ENCODE results near the gene CCDC51. TPM values are rescaled to one million over a fixed set of nuclear protein-coding genes. Genes with fewer than 3 reads are reported as not detected.
A peak's percentile ranks its signal among the peaks of the same experiment; 100 is the strongest.

The CCDC51 gene
- total and polyA plus RNA-seq, 2 of the 13 experiments (the other 11 are each of a cell fraction or from before 2014, with no cell fraction given): 18.1 to 29.4 TPM

DNA sequence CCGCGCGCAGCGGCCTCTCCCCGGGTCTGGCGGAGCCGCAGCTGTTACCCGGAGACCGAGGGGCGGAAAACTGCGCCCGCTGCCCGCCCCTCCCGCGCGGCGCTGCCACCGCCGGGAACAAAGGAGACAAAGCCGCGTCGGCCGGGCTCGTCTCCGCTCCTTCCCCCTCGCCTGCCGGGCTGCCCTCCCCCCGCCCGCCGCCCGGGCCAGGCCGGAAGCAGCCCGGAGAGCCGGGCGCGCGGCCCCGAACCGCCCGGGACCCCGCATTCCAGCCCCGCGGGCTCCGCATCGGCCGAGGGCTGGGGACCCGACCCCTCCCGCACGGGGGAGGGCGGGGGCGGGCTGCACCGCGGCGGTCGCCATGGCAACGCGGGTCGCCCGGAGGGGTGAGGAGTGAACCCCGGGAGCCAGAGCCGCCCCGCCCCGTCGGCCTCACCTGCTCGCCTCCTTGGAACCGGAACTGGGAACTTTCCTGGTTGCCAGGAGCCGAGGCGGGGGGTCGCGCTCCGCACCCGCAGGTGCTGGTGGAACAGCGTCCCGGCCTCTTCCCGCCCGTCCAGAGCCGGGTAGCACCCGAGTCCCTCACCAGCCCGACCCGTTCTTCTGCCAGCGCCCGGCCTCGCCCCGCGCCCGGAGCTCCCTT, 10.5 kb downstream of the CCDC51 start (continued):
- 0 out of 2 replicates have a peak, but pooled peaks have one; percentile 45 for TF ChIP-seq TSC22D2 (CRISPR knock-in tag; IDR thresholded peaks at IDR 0.05; ENCODE audit: borderline replicate concordance)
- TF ChIP-seq, protein P1, sequence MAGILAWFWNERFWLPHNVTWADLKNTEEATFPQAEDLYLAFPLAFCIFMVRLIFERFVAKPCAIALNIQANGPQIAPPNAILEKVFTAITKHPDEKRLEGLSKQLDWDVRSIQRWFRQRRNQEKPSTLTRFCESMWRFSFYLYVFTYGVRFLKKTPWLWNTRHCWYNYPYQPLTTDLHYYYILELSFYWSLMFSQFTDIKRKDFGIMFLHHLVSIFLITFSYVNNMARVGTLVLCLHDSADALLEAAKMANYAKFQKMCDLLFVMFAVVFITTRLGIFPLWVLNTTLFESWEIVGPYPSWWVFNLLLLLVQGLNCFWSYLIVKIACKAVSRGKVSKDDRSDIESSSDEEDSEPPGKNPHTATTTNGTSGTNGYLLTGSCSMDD (CRISPR knock-in tag; IDR thresholded peaks at IDR 0.05): no peak
- peak; percentile 77 for TF ChIP-seq SRSF4 (IDR thresholded peaks at IDR 0.05; ENCODE audit: low read depth, low read length, poor library complexity, severe bottlenecking)
- 0 out of 2 replicates have a peak, but pooled peaks have one; percentile 5 for TF ChIP-seq ZFP36L1 (CRISPR knock-in tag; IDR thresholded peaks at IDR 0.05)
- TF ChIP-seq TEAD3 (CRISPR knock-in tag; optimal IDR thresholded peaks at IDR 0.05; ENCODE audit: borderline replicate concordance): peak; percentile 39
- TF ChIP-seq, protein P2, sequence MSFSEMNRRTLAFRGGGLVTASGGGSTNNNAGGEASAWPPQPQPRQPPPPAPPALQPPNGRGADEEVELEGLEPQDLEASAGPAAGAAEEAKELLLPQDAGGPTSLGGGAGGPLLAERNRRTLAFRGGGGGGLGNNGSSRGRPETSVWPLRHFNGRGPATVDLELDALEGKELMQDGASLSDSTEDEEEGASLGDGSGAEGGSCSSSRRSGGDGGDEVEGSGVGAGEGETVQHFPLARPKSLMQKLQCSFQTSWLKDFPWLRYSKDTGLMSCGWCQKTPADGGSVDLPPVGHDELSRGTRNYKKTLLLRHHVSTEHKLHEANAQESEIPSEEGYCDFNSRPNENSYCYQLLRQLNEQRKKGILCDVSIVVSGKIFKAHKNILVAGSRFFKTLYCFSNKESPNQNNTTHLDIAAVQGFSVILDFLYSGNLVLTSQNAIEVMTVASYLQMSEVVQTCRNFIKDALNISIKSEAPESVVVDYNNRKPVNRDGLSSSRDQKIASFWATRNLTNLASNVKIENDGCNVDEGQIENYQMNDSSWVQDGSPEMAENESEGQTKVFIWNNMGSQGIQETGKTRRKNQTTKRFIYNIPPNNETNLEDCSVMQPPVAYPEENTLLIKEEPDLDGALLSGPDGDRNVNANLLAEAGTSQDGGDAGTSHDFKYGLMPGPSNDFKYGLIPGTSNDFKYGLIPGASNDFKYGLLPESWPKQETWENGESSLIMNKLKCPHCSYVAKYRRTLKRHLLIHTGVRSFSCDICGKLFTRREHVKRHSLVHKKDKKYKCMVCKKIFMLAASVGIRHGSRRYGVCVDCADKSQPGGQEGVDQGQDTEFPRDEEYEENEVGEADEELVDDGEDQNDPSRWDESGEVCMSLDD (CRISPR knock-in tag; IDR thresholded peaks at IDR 0.05; ENCODE audit: borderline replicate concordance): peak; percentile 49; the same call in 1 of the 2 replicates
- TF ChIP-seq ETV5 (CRISPR knock-in tag; IDR thresholded peaks at IDR 0.05; ENCODE audit: borderline replicate concordance): peak; percentile 44
- TF ChIP-seq FOSL2 (CRISPR knock-in tag; IDR thresholded peaks at IDR 0.05): no peak
- TF ChIP-seq, protein P3, sequence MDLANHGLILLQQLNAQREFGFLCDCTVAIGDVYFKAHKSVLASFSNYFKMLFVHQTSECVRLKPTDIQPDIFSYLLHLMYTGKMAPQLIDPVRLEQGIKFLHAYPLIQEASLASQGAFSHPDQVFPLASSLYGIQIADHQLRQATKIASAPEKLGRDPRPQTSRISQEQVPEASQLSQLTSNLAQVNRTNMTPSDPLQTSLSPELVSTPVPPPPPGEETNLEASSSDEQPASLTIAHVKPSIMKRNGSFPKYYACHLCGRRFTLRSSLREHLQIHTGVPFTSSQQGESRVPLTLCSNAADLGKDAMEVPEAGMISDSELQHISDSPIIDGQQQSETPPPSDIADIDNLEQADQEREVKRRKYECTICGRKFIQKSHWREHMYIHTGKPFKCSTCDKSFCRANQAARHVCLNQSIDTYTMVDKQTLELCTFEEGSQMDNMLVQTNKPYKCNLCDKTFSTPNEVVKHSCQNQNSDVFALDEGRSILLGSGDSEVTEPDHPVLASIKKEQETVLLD (CRISPR knock-in tag; IDR thresholded peaks at IDR 0.05; ENCODE audit: low read depth): 0 out of 2 replicates have a peak, but pooled peaks have one; percentile 12
- 0 out of 2 replicates have a peak, but pooled peaks have one; percentile 16 for TF ChIP-seq FOXC1 (CRISPR knock-in tag; IDR thresholded peaks at IDR 0.05; ENCODE audit: borderline replicate concordance)
- TF ChIP-seq EZH2 (conservative IDR thresholded peaks at IDR 0.05; ENCODE audit: low read depth, low read length): no peak
- TF ChIP-seq MXD4 (CRISPR knock-in tag; IDR thresholded peaks at IDR 0.05): peak; percentile 31; the same call in 1 of the 2 replicates
- peak; percentile 4; the same call in 1 of the 2 replicates for TF ChIP-seq SP4 (CRISPR knock-in tag; IDR thresholded peaks at IDR 0.05)
- 0 out of 2 replicates have a peak, but pooled peaks have one; percentile 9 for TF ChIP-seq ZNF768 (CRISPR knock-in tag; IDR thresholded peaks at IDR 0.05)
- TF ChIP-seq IRX3 (CRISPR knock-in tag; IDR thresholded peaks at IDR 0.05; ENCODE audit: borderline replicate concordance, low read depth): peak; percentile 20; the same call in 1 of the 2 replicates
- peak; percentile 94 for TF ChIP-seq RBFOX2 (IDR thresholded peaks at IDR 0.05; ENCODE audit: low read depth, low read length)
- TF ChIP-seq CEBPG (CRISPR knock-in tag; IDR thresholded peaks at IDR 0.05): no peak
- TF ChIP-seq RAD21 (CRISPR knock-in tag; IDR thresholded peaks at IDR 0.05): peak; percentile 40
- TF ChIP-seq, protein P4, sequence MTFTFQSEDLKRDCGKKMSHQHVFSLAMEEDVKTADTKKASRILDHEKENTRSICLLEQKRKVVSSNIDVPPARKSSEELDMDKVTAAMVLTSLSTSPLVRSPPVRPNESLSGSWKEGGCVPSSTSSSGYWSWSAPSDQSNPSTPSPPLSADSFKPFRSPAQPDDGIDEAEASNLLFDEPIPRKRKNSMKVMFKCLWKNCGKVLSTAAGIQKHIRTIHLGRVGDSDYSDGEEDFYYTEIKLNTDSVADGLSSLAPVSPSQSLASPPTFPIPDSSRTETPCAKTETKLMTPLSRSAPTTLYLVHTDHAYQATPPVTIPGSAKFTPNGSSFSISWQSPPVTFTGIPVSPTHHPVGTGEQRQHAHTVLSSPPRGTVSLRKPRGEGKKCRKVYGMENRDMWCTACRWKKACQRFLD (CRISPR knock-in tag; IDR thresholded peaks at IDR 0.05; ENCODE audit: borderline replicate concordance): 0 out of 2 replicates have a peak, but pooled peaks have one; percentile 33
- TF ChIP-seq, protein P5, sequence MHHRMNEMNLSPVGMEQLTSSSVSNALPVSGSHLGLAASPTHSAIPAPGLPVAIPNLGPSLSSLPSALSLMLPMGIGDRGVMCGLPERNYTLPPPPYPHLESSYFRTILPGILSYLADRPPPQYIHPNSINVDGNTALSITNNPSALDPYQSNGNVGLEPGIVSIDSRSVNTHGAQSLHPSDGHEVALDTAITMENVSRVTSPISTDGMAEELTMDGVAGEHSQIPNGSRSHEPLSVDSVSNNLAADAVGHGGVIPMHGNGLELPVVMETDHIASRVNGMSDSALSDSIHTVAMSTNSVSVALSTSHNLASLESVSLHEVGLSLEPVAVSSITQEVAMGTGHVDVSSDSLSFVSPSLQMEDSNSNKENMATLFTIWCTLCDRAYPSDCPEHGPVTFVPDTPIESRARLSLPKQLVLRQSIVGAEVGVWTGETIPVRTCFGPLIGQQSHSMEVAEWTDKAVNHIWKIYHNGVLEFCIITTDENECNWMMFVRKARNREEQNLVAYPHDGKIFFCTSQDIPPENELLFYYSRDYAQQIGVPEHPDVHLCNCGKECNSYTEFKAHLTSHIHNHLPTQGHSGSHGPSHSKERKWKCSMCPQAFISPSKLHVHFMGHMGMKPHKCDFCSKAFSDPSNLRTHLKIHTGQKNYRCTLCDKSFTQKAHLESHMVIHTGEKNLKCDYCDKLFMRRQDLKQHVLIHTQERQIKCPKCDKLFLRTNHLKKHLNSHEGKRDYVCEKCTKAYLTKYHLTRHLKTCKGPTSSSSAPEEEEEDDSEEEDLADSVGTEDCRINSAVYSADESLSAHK (CRISPR knock-in tag; IDR thresholded peaks at IDR 0.05; ENCODE audit: borderline replicate concordance): no peak

Data from HepG2 (cell line).